Endothelial cell of umbilical vein (primary cell): ENCODE results near the gene SEMA6A.

Experiments used
- CTCF ChIP-seq, 2 donors: IDR thresholded peaks; 1 replicate in 1 of 2; 2 replicates in 1 of 2; pipeline ENCODE4 v1.5.1; 2011; ENCODE audit warnings: low read length in 2 of 2, mild to moderate bottlenecking in 2 of 2, moderate library complexity in 2 of 2, control low read depth in 1 of 2, inconsistent platforms in 1 of 2, low read depth in 1 of 2; ENCODE audit not compliant: insufficient read depth in 1 of 2; ENCODE audit errors: extremely low read depth in 1 of 2
- EZH2 ChIP-seq: IDR thresholded peaks from 2 replicates; pipeline ENCODE4 v1.6.1; 2012; ENCODE audit warnings: borderline replicate concordance, low read depth, mild to moderate bottlenecking, moderate library complexity, low read length, inconsistent platforms; ENCODE audit not compliant: severe bottlenecking
- FOS ChIP-seq: IDR thresholded peaks from 2 replicates; pipeline ENCODE4 v1.6.1; 2011; ENCODE audit warnings: mild to moderate bottlenecking, low read length, moderate library complexity, borderline replicate concordance; ENCODE audit not compliant: insufficient read depth
- MAX ChIP-seq: IDR thresholded peaks from 2 replicates; pipeline ENCODE4 v1.6.1; 2011; ENCODE audit not compliant: insufficient read depth, insufficient read length
- MYC ChIP-seq: IDR thresholded peaks from one replicate; pipeline ENCODE4 v1.6.1; 2011; ENCODE audit warnings: mild to moderate bottlenecking, low read depth, low read length
- POLR2A ChIP-seq: IDR thresholded peaks from 2 replicates; pipeline ENCODE4 v1.6.1; 2012; ENCODE audit warnings: low read depth, mild to moderate bottlenecking, control low read depth, low read length
- POLR2AphosphoS5 ChIP-seq: IDR thresholded peaks from 2 replicates; pipeline ENCODE4 v1.6.1; 2012; ENCODE audit warnings: low read depth, mild to moderate bottlenecking, control low read depth, low read length, moderate library complexity; ENCODE audit not compliant: insufficient read depth

GRCh38 chr5:116527582-116527981 is 47.0 kb downstream of the SEMA6A start:
- TF ChIP-seq POLR2A = no peak
- TF ChIP-seq MAX = no peak
- no peak for TF ChIP-seq CTCF (IDR thresholded peaks at IDR 0.05; ENCODE audit: extremely low read depth in 1 of 2, insufficient read depth in 1 of 2, low read depth in 1 of 2, low read length in 2 of 2)
- no peak for TF ChIP-seq POLR2AphosphoS5
- no peak for TF ChIP-seq MYC
- no peak for TF ChIP-seq EZH2
- TF ChIP-seq FOS = no peak
